Endodermal cell (in vitro differentiated cells): Measurements from ENCODE around the gene NAA20. TPM values are rescaled to one million over a fixed set of nuclear protein-coding genes. Genes with fewer than 3 reads are reported as not detected.

Experiments
- DNase-seq: peaks from one replicate; pipeline ENCODE4 v3.0.0-alpha.2; 2017
- H3K27ac ChIP-seq: 2 replicates; pipeline ENCODE4 v1.5.1; 2013; ENCODE audit warnings: mild to moderate bottlenecking, low read depth, low read length, moderate library complexity
- H3K27me3 ChIP-seq: 2 replicates; pipeline ENCODE4 v1.6.1; 2013; ENCODE audit warnings: mild to moderate bottlenecking, low read length, moderate library complexity; ENCODE audit not compliant: insufficient read depth, control insufficient read depth, poor library complexity, severe bottlenecking
- H3K36me3 ChIP-seq: 2 replicates; pipeline ENCODE4 v1.7.0; 2013; ENCODE audit warnings: mild to moderate bottlenecking, low read length, moderate library complexity; ENCODE audit not compliant: control insufficient read depth, insufficient read depth
- H3K4me1 ChIP-seq: one replicate; pipeline ENCODE4 v1.7.0; 2013; ENCODE audit warnings: low read length; ENCODE audit not compliant: control insufficient read depth, insufficient read depth
- H3K4me3 ChIP-seq: 2 replicates; pipeline ENCODE4 v1.5.1; 2013; ENCODE audit warnings: mild to moderate bottlenecking, low read length, moderate library complexity
- H3K9ac ChIP-seq: 2 replicates; pipeline ENCODE4 v1.6.1; 2013; ENCODE audit warnings: mild to moderate bottlenecking, low read length, moderate library complexity; ENCODE audit not compliant: poor library complexity, severe bottlenecking; ENCODE audit errors: extremely low read depth
- H3K9me3 ChIP-seq: 2 replicates; pipeline ENCODE4 v1.6.1; 2013; ENCODE audit warnings: mild to moderate bottlenecking, low read length, moderate library complexity; ENCODE audit not compliant: control insufficient read depth
- H3K27ac Mint-ChIP-seq: 2 replicates; pipeline ENCODE4 v1.8.0; 2020; ENCODE audit warnings: mixed read lengths
- H3K27me3 Mint-ChIP-seq: 2 replicates; pipeline ENCODE4 v1.8.0; 2021; ENCODE audit warnings: mild to moderate bottlenecking, mixed read lengths; ENCODE audit not compliant: insufficient read depth
- H3K36me3 Mint-ChIP-seq: 2 replicates; pipeline ENCODE4 v1.8.0; 2020; ENCODE audit warnings: low read depth, mixed read lengths
- H3K4me1 Mint-ChIP-seq: 2 replicates; pipeline ENCODE4 v1.8.0; 2020; ENCODE audit warnings: mixed read lengths
- H3K4me3 Mint-ChIP-seq: 2 replicates; pipeline ENCODE4 v1.8.0; 2020; ENCODE audit warnings: mild to moderate bottlenecking, moderate library complexity, mixed read lengths
- H3K9me3 Mint-ChIP-seq: 2 replicates; pipeline ENCODE4 v1.8.0; 2020; ENCODE audit warnings: mild to moderate bottlenecking, mixed read lengths
- CTCF ChIP-seq: fragments of 200-600 bp; sonication (generic); conservative IDR thresholded peaks from 2 replicates; pipeline ENCODE4 v1.5.0; 2021; ENCODE audit warnings: antibody characterized with exemption, mild to moderate bottlenecking
- WGBS, 2 experiments: methylation state at CpG; one replicate each; pipeline versions ENCODE4 v1.1.5 to v1.1.7; 2013; ENCODE audit warnings: missing lambda C conversion rate in 2 of 2, mixed read lengths in 1 of 2; ENCODE audit not compliant: insufficient coverage in 1 of 2, insufficient read length in 1 of 2; 5-methylcytosine and 5-hydroxymethylcytosine counted together
- total RNA-seq, 2 donors: library from RNA; stranded (reverse); fragmentation: NEBNext Ultra II Directional in 1 of 2; extraction: Animal tissue kit (Norgen Biotek cat#: 25700) in 1 of 2; gene quantifications; 2 replicates in 1 of 2; 3 replicates in 1 of 2; pipeline ENCODE4 v1.2.1, GENCODE V29; 2021

NAA20 gene
- total RNA-seq, 2 donors from 2014 or later, result 35.1 to 39.4 TPM

DNA sequence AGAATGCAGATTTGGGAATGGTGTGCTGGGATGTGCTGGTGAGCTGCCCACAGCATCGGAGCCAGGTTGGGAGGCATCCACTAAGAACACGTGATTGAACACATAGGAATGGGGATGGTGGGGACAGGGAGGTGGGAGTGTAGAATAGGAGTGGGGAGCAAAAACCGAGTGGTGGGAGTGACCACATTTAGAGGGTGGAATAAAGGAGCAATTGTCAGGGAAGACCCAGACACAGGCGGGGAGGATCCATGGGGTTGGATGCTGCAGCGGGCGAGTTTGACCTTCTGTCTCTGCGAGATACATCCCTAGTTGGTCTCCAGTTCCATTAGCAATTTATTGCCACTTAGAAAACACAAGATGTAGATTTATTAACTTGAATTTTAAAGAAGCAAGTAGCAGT lies 4.7 kb downstream of the NAA20 start:
- Histone ChIP-seq H3K4me3 (no peak overlapping the region), H3K36me3 (peaks cover 32% of the 10 kb centered on the region), H3K9me3 (no peaks in the 10 kb centered on the region), H3K9ac (no peak overlapping the region), H3K4me1 (no peaks in the 10 kb centered on the region), H3K27ac (no peak overlapping the region), H3K27me3 (no peaks in the 10 kb centered on the region)
- peaks cover 18% of the 10 kb centered on the region for H3K36me3 Mint-ChIP-seq
- no peak for TF ChIP-seq CTCF
- no peak overlapping the region for H3K4me3 Mint-ChIP-seq
- 84 to 94% methylated on average over 2 to 7 of the region's 7 CpGs for WGBS, 2 experiments
- no peaks in the 10 kb centered on the region for H3K27me3 Mint-ChIP-seq
- DNase-seq, result no peak
- H3K4me1 Mint-ChIP-seq, result peaks cover 22% of the 10 kb centered on the region
- H3K27ac Mint-ChIP-seq, result peak overlapping the region; percentile 38
- no peaks in the 10 kb centered on the region for H3K9me3 Mint-ChIP-seq

- Histone ChIP-seq H3K9ac (no peak overlapping the region), H3K4me3 (no peak overlapping the region), H3K9me3 (no peaks in the 10 kb centered on the region), H3K36me3 (peaks cover 39% of the 10 kb centered on the region), H3K27me3 (no peaks in the 10 kb centered on the region), H3K4me1 (no peaks in the 10 kb centered on the region), H3K27ac (no peak overlapping the region)
- no peaks in the 10 kb centered on the region for H3K9me3 Mint-ChIP-seq
- H3K27ac Mint-ChIP-seq, result no peak overlapping the region
- H3K36me3 Mint-ChIP-seq, result peaks cover 18% of the 10 kb centered on the region
- H3K4me3 Mint-ChIP-seq, result no peak overlapping the region
- no peak for TF ChIP-seq CTCF
- peaks cover 22% of the 10 kb centered on the region for H3K4me1 Mint-ChIP-seq
- no peaks in the 10 kb centered on the region for H3K27me3 Mint-ChIP-seq
- no peak for DNase-seq
Observed at GRCh38 chr20:20022498-20022897, 5.3 kb downstream of the NAA20 start.

GRCh38 chr20:20023395-20023794 lies 6.2 kb downstream of the NAA20 start:
- WGBS, 2 experiments, result 94% methylated on average over 3 of the region's 3 CpGs; no CpG with 5 or more reads in 1 of the 2 experiments
- no peak overlapping the region for H3K4me3 Mint-ChIP-seq

More at GRCh38 chr20:20023395-20023794, 6.2 kb downstream of the NAA20 start:
- Histone ChIP-seq H3K9me3 (no peaks in the 10 kb centered on the region), H3K36me3 (peaks cover 47% of the 10 kb centered on the region), H3K4me1 (no peaks in the 10 kb centered on the region), H3K27ac (no peak overlapping the region), H3K9ac (no peak overlapping the region), H3K27me3 (no peaks in the 10 kb centered on the region), H3K4me3 (no peak overlapping the region)
- no peak for TF ChIP-seq CTCF
- DNase-seq, result no peak
- Mint-ChIP-seq H3K27me3 (no peaks in the 10 kb centered on the region), H3K4me1 (peaks cover 14% of the 10 kb centered on the region), H3K9me3 (no peaks in the 10 kb centered on the region), H3K36me3 (peaks cover 19% of the 10 kb centered on the region), H3K27ac (no peak overlapping the region)
